GM19193 (cell line): Measurements from ENCODE around the gene DCD.

ENCODE experiments used
- POLR2A ChIP-seq: IDR thresholded peaks from 4 replicates; pipeline ENCODE4 v1.6.1; 2011; ENCODE audit not compliant: insufficient read depth, insufficient read length; ENCODE audit errors: extremely low read depth

The DCD gene

DNA sequence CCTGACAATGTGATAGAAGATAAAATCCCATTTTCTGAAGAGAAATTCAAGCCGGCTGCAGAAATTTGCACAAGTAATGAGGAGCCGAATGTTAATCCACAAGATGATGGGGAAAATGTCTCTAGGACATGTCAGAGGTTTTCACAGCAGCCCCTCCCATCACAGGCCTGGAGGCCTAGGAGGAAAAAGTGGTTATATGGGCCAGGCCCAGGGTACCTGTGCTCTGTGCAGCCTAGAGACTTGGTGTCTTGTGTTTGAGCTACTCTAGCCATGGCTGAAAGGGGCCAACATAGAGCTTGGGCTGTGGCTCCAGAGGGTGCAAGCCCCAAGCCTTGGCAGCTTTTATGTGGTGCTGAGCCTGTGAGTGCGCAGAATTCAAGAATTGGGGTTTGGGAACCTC is 20.9 kb downstream of the DCD start:
- no peak for TF ChIP-seq POLR2A

DNA sequence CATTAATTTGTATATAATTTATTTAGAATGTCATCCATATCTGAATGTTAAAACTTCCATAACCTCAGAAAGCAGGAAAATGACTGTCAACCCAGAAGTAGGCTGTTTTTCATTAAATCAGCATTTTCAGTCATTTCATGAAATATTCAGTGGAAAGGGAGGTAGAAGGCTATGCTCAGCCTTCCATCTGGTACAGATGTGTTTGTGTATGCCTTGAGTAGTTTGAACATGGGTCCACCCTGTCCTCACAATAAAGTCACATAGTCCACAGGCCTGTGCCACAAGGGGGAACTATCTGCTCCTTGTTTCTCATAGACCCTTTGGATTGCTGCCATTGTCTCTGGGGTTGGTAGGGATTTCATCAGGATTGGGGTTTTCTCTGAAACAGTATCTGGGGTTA is 22.6 kb downstream of the DCD start:
- no peak for TF ChIP-seq POLR2A

DNA sequence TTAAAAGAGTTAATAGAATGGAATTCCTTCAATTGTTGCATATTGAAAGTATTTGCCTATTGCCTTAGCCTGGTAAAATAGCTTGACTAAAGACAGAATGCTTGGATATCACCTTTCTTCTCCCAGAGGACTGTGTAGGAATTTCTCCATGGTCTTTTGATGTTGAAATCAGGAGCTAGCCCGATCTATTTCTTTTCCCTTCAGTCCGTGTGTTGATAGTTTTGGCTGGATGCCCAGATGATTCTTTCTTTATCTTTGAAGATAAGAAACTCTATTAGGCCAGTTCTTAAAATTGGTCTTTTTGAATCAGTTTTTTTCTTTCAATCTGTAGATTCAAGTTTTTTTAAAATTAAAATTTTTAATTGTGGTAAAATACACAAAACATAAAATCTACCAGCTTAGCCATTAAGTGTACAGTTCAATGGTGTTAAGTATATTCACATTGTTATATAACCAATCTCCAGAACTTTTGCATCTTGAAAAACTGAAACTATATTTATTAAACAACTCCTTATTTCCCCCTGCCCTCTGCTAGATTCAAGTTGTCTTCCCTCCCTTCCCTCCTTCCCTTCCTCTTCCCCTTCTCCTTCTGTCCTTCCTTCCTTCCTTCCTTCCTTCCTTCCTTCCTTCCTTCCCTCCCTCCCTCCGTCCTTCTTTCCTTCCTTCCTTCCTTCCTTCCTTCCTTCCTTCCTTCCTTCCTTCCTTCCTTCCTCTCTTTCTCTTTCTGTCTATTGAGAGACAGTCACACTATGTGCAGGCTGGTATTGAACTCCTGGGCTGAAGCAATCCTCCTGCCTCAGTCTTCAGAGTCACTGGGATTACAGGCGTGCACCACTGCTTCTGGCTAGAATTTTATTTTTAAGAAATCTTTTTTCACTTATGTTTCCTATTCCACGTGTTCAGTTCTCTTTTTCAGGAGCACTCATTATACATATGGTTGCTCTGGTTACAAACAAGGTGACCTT is 23.6 kb downstream of the DCD start:
- no peak for TF ChIP-seq POLR2A

DNA sequence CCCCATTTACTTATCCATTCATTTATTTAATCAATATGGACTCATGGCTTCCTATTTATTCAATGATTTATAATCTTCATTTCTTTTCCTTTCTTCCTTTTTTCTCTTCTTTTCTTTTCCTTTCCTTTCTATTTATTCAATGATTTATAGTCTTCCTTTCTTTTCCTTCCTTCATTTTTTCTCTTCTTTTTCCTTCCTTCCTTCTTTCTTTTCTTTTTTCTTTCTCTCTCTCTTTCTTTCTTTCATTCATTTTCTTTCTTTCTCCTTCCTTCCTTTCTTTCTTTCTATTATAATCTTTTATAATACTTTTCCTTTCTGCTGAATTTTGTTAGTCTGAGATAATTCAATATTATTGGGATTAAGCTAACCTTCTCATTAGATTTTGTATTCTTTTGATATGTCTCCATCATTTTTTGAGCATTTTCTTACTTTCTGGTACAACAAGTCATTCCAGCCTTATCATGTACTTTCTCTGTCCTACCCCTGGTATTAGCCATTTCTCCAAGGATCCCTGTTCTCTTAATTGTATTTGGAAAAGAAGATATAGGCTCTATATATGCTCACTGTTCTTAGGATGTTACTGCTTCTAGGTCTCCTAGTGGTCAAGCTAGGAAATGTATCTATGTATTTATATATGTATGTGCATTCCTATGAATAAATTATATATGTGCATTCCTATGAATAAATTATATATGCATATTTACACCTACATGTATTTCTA is 25.5 kb downstream of the DCD start:
- no peak for TF ChIP-seq POLR2A

DNA sequence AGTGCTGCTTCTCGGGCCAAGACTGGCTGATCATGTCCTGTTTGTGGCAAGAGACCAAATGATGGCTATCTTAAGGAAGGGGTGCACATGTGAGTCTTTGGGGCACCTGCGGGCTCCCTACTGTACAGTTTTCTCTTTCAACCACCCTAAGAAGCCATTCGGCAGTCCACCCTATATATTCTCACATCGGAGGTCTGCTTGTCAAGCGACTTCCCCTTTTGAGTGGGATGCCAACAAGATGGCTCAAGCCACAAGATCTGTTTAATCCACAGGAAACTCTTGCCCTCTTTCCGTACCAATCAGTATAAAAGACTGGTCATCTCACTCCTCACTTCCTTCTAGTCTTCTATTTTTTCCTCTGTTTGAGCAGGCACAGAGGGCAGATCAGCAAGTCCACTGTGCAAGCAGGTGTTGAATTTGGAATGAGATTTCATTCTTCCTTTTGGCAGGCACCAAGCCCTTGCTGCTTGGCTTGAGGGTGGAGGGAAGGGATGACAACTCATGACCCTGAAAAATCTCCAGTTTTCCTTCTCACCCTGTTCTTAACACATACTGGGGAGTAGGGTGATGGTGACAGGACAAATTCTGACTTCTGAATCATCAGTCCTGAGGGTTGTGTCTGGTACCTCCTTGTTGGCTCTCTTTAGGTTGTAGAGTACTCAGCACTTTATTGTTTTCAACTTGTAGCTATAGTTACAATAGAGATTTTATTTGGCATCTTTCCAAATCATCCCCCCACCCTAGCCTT is 31.1 kb downstream of the DCD start:
- TF ChIP-seq POLR2A: no peak

DNA sequence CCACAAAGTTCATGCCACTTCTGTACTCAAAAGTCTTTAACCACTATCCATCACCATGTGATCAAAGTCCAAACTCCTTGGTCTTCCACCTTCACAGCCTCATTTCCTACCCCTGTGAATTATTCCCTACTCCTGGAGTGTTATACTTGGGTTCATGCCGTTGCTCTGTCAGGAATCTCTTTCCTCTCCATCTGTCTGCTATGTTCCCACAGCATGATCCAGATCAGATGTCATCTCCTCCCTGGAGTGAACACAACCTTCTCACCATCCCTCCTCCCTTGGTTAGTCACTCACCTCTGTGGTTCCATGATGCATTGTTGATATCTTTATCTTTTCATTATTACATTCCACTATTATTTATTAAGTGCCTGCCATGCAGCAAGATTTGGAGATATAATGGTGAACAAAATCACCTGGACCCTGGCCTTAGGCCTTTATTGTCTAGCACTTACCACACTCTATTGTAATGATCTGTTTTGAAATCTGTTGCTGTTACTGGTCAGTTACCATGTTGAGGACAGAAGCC is 35.9 kb downstream of the DCD start:
- no peak for TF ChIP-seq POLR2A

DNA sequence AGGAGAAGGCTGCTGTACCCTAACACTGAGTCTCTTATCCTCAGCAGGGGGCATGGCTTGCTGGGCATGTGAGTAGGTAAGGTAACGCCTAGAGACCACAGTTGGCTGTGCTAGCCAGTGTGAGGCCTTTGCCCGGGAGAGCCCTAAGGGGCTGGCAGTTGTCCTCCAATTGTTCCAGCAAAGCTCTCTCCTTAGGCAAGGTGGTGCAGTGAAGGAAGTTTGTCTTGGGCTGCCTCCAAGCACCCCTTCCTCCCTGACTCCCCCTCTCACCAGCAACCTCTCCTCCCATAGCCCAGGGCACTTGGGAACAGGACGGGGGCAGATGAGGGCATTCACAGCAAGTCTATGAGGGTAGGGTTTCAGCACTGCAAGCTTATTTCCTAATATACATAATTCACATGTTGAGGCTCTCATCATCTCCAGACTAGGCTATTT is 36.4 kb downstream of the DCD start:
- no peak for TF ChIP-seq POLR2A

DNA sequence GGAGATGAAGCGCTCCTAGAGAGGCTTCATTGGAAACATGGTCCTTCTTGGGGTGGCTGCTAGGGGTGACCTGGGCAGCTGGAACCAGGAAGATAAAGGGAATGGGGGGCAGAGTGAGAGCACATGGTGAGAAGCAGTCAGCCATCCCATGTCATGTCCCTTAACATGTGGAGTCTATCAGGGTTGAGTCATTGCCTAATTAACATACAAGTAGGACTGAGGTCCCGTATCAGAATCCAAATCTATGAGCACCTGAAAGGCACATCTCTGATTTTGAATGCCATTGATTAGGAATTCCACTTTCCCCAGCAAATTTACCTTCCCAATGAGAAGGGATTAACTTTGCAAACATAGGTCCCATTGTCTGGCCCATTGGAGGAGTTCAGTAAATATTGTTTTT is 39.4 kb downstream of the DCD start:
- TF ChIP-seq POLR2A: no peak

DNA sequence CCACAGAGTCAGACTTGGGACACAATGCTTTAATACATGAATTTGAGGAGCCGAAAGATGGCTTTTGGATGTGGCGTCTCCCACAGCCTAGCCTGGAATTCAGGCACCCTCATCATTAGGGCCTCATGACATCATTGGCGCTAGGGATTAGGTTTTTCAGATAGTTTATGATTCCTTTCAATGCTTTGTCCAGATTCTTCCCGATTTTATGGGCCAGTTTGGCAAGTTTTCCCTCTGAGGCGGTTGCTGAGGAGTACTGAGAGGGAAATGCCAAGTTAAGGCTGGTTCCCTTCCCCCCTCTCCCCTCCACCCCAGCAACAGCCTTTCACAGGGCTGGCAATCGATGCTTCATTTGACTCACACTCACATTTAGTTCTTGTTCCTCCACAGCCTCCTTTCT is 40.0 kb downstream of the DCD start:
- TF ChIP-seq POLR2A: no peak

DNA sequence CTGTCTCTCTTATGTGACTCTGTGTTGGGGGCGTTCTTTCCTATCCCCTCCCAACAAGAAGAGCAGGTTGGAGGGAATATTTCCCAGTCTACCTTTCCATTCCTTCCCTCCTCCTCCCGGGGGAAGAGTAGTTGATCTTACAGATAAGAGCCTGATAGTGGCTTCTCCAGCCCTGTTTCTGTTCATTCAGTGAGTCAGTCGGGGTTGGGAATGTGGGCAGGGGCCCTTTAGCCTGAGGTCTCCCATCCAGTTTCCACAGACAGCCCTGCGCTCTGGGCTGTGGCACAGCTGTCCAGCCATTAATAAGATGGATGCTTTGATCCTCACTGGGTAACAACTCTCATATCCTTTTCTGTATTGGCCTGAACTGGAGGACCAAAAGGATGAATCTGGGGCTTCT is 41.6 kb downstream of the DCD start:
- no peak for TF ChIP-seq POLR2A

DNA sequence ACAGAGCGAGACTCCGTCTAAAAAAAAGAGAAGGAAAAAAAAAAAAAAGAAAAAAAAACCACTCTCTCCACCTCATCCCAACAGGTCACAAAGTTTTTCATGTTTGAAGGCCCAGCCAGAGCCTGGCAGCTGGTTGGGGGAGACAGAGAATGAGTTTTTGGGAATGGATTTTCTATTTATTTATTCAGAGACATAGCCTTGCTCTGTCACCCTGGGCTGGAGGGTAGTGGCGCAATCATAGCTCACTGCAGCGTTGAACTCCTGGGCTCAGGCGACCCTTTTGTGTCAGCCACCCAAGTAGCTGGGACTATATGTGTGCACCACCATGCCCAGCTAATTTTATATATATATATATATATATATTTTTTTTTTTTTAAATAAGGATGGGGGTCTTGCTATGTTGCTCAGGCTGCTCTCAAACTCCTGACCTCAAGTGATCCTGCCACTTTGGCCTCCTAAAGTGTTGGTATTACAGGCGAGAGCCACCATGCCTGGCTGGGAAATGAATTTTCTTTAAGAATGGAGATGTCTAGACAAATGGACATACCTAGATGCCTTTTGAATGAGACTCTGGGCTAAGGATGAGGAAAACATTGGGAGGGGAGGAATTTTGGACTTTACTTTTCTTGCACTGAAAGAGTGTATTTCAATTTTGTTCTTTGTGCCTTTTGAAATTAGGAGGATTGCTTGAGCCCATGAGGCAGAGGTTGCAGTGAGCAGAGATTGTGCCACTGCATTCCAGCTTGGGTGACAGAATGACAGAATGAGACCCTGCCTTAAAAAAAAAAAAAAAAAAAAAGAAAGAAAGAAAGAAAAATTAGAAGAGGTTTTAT is 42.8 kb downstream of the DCD start:
- no peak for TF ChIP-seq POLR2A

DNA sequence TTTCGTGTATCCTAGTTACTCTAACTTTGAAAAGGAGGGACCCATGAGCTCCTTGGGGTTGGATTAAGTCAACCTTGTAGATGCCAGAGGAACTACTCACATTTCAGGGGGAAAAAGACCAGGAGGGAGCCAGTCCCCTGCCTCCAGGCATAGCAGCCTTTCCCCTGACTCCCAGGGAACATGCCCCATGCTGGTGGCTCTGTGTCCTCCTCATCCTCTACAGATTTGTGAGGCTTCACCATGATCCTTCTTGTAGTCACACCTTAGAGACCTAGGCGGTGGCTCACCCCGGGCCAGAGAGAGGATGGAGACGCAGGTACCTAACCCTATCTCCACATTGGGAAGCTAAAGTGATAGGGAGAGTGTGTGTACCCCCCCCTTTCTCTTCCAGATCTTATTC is 43.7 kb downstream of the DCD start:
- TF ChIP-seq POLR2A: no peak

DNA sequence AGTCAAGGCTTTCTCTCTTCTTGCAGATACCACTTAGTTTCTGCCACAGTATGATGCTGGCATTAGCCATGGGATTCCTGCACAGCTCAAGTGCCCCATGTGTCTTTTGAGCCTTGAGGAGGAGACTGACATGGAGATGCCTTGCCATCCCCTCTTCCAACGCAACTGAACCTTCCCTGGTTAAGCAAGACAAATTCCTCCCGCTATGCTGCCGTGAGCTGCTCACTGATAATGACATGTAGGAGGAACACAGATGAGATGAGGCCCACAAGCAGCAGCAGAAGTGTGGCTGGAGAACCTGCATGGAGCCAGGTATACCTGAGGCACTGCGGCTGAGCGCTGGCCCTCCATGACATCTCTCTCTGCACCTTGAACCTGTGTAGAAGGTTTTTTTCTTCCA is 44.3 kb downstream of the DCD start:
- TF ChIP-seq POLR2A: no peak

DNA sequence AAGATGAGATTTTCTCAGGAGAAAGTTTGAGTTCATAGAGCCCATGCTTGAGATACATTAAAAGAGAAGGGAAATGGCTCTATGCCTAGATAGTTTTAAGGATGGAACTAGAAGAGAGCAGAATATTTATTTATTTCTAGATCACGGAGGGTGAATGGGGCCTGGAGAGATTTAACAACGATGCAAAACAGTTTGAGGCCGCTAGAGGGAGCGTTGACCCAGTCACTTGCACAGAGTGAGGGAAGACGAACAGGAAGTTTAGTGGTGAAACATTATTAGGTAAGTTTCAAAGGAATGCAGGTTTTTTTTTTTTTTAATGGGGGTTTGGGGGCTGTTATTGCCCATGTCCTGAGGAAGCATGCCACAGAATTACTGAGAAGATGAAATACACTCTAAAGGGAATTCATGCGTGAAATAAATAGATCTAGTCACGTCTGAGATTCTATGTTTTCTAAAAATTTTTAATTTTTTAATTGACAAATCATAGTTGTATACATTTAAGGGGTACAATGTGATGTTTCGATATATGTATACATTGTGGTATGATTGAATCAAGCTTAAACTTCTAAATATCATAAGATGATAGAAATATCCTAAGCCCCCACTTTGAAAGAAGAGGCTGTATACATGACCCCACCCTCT is 44.9 kb downstream of the DCD start:
- no peak for TF ChIP-seq POLR2A
